ENCODE measurements around the gene RAB21.
A peak's percentile ranks its signal among the peaks of the same experiment; 100 is the strongest.

RAB21 gene

GRCh38 chr12:71837356-71837755, 82.7 kb downstream of the RAB21 start:
- no peak for TF ChIP-seq CTCF (IDR thresholded peaks at IDR 0.05; ENCODE audit: low read depth, low read length)
- H3K4me3 ChIP-seq (ENCODE audit: low read depth, low read length): no peak overlapping the region

GRCh38 chr12:71838231-71838630, 83.6 kb downstream of the RAB21 start:
- H3K4me3 ChIP-seq (ENCODE audit: low read depth, low read length): no peak overlapping the region
- no peak for TF ChIP-seq CTCF (IDR thresholded peaks at IDR 0.05; ENCODE audit: low read depth, low read length)

- no peak for TF ChIP-seq CTCF (IDR thresholded peaks at IDR 0.05; ENCODE audit: low read depth, low read length)
Observed at GRCh38 chr12:71838676-71839075, 84.0 kb downstream of the RAB21 start.

GRCh38 chr12:71840231-71840847, 85.7 kb downstream of the RAB21 start:
- TF ChIP-seq CTCF (IDR thresholded peaks at IDR 0.05; ENCODE audit: low read depth, low read length): no peak
- H3K4me3 ChIP-seq (ENCODE audit: low read depth, low read length): peak overlapping the region; percentile 97

More at GRCh38 chr12:71838676-71839075, 84.0 kb downstream of the RAB21 start:
- no peak overlapping the region for H3K4me3 ChIP-seq (ENCODE audit: low read depth, low read length)

- no peak overlapping the region for H3K4me3 ChIP-seq (ENCODE audit: low read depth, low read length)
- TF ChIP-seq CTCF (IDR thresholded peaks at IDR 0.05; ENCODE audit: low read depth, low read length): no peak
Observed at GRCh38 chr12:71846322-71846940, 91.8 kb downstream of the RAB21 start.

- TF ChIP-seq CTCF (IDR thresholded peaks at IDR 0.05; ENCODE audit: low read depth, low read length): no peak
- H3K4me3 ChIP-seq (ENCODE audit: low read depth, low read length): no peak overlapping the region
Observed at GRCh38 chr12:71848212-71848611, 93.5 kb downstream of the RAB21 start.

- no peak overlapping the region for H3K4me3 ChIP-seq (ENCODE audit: low read depth, low read length)
- TF ChIP-seq CTCF (IDR thresholded peaks at IDR 0.05; ENCODE audit: low read depth, low read length): no peak
Observed at GRCh38 chr12:71849109-71849851, 94.6 kb downstream of the RAB21 start.
